Kidney tubule cell (primary cell): Measurements from ENCODE around the gene C1orf35.
A peak's percentile ranks its signal among the peaks of the same experiment; 100 is the strongest.

Experiments
- DNase-seq: peaks from one replicate; pipeline ENCODE4 v3.0.0-alpha.2; 2018; ENCODE audit warnings: low spot score

Gene C1orf35

DNA sequence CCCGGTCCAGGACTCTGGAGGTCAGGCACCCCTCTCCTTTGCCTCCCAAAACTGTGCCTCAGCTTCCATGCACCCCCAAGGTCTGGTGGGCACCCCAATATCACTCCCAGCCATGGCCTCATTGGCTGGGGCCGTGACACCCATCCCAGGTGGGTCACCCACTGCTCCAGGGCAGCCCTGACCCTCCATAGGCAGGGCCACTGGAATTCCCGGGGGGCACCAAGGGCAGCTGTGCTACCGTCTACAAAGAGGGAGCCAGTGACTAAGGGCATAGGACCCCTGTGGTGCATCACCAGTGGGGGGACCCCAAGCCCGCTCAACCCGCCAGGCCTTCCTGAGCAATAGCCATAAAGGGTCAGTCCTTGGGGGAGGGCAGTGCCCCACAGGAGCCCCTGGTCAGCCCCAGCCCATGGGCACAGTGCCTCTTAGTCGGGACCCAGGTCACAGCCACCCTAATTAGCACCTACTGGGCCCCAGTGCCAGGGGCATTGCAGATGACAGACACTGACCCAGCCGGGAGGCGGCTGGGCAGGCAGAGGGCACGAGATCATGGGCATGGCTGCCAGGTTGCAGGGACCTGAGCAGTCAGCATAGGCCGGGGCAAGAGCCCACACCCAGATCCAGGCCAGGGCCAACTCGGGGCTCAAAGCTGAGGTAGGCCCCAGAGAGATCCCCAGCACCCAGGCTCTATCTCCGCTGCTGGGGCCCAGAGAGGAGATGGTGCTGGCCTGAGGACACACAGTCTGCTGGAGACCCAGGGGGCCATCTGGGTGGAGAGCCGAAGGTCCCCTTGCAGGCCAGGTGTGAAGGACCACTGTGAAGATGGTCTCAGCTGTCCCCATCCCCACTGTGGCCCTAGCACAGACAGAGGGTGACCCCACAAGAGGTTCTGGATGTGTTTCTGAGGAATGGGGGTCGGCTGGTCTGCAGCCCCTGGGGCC lies 39.6 kb downstream of the C1orf35 start:
- no peak for DNase-seq

DNA sequence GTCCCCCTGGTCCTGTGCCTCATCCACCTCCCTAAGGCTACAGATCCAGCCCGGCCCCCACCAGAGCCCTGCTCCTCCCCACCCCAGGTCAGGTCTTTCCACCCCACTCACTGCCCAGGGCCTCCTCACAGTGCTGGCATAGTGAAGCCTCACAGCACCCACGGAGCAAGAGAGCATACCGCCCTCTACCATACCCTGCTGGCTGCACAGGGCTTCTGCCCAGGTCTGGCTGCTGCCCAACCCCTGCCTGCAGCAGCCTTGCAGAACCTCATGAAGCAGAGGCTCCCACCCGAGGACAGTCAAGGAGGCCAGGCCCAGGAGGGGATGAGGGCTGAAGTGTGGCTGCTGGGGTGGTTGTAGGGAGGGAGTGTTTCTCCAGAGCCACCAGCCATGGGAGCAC lies 40.3 kb downstream of the C1orf35 start:
- no peak for DNase-seq

DNA sequence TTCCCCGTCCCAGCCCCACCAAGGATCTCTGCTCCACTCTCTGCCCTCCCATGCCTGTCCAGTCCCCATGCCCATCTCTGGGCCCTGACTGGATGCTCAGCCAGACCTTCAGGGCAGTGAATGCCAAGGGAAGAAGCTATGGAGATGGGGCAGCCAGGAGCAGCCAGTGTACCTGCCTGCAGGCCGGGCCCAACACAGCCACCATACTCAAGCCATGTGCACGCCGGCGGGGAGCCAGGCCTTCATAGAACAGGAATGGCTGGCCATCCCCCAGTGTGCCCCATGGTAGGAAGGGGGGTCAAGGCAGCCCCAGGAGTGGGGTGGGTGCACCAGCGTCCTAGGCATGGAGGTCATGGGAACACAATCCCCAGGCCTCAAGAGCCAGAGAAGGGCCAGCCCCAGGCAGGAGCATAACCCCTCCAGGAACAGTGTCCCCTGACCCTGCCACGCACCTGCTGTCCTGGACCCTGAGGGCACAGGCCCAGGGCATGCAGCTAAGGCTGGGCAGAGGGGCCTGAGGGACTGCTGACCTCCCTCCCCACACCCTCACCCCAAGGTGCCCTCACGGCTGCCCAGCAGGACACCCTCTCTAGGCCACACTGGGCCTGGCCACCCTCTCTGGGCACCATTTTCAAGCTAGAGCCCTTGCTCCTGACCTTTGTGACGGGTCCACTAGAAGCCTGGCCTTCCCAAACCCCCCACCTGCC lies 40.9 kb downstream of the C1orf35 start:
- DNase-seq = no peak

DNA sequence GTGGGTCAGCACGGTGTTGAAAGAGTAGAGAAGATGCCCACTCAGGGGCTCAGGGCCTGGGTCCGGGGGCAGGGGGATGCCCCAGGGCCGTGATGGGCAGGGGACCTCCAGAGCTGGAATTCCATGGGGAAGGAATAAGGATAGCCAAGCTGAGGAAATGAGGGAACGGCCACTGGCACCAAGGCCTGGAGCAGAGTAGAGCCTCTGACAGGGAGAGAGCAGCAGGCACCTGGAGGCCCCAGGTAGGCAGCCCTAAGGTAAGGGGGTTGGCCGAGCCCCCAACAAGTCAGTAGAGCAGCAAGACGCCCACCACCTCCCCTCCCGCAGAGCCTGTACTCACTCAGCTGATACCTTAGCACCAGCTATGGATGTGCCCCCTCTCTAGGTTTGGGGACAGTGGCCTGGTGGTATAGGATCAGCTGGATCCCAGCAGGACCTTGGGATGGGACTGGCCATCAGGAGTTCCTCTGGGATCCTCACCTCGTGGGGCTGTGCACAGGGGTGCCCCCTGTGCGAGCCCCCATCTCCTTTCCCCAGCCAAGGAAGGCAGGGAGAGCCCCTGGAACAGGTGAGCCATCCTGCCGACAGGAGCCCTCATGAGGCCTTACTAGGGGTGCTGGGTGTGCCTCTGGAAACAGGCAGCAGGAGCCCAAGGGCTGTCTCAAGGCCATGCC lies 41.6 kb downstream of the C1orf35 start:
- DNase-seq = no peak

DNA sequence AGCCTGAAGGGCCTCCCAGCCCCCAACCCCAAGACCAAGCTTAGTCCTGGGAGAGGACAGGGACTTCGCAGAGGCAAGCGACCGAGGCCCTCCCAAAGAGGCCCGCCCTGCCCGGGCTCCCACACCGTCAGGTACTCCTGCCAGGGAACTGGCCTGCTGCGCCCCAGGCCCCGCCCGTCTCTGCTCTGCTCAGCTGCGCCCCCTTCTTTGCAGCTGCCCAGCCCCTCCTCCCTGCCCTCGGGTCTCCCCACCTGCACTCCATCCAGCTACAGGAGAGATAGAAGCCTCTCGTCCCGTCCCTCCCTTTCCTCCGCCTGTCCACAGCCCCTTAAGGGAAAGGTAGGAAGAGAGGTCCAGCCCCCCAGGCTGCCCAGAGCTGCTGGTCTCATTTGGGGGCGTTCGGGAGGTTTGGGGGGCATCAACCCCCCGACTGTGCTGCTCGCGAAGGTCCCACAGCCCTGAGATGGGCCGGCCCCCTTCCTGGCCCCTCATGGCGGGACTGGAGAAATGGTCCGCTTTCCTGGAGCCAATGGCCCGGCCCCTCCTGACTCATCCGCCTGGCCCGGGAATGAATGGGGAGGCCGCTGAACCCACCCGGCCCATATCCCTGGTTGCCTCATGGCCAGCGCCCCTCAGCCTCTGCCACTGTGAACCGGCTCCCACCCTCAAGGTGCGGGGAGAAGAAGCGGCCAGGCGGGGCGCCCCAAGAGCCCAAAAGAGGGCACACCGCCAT lies 42.5 kb downstream of the C1orf35 start:
- no peak for DNase-seq

DNA sequence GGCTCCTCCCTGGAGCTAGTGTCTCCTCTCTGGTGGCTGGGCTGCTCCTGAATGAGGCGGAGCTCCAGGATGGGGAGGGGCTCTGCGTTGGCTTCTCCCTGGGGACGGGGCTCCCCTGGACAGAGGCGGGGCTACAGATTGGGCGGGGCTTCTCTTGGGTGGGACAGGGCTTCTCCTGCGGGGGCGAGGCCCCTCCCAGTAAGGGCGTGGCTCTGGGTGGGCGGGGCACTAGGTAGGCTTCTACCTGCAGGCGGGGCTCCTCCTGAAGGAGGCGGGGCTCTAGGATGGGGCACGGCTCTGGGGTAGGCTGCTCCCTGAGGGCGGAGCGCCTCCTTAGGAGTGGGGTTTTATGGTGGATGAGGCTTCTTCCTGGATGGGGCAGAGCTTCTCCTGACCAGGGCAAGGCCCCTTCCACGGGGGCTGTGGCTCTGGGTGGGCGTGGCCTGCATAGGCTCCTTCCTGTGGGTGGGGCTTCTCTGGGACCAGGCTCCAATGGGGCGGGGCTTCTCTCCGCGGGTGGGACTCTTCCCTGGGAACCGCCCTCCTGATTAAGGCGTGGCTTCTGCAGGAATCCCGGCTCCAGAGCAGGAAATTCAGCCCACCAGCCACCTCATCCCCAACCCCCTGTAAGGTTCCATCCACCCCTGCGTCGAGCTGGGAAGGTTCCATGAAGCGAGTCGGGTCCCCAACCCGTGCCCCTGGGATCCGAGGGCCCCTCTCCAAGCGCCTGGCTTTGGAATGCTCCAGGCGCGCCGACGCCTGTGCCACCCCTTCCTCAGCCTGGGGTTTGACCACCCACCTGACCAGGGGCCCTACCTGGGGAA lies 43.3 kb downstream of the C1orf35 start:
- peak; percentile 80 for DNase-seq

DNA sequence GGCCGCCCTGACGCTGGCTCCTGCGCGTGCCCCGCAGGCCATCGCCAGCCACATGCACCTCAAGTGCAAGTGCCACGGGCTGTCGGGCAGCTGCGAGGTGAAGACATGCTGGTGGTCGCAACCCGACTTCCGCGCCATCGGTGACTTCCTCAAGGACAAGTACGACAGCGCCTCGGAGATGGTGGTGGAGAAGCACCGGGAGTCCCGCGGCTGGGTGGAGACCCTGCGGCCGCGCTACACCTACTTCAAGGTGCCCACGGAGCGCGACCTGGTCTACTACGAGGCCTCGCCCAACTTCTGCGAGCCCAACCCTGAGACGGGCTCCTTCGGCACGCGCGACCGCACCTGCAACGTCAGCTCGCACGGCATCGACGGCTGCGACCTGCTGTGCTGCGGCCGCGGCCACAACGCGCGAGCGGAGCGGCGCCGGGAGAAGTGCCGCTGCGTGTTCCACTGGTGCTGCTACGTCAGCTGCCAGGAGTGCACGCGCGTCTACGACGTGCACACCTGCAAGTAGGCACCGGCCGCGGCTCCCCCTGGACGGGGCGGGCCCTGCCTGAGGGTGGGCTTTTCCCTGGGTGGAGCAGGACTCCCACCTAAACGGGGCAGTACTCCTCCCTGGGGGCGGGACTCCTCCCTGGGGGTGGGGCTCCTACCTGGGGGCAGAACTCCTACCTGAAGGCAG lies 44.0 kb downstream of the C1orf35 start:
- no peak for DNase-seq

DNA sequence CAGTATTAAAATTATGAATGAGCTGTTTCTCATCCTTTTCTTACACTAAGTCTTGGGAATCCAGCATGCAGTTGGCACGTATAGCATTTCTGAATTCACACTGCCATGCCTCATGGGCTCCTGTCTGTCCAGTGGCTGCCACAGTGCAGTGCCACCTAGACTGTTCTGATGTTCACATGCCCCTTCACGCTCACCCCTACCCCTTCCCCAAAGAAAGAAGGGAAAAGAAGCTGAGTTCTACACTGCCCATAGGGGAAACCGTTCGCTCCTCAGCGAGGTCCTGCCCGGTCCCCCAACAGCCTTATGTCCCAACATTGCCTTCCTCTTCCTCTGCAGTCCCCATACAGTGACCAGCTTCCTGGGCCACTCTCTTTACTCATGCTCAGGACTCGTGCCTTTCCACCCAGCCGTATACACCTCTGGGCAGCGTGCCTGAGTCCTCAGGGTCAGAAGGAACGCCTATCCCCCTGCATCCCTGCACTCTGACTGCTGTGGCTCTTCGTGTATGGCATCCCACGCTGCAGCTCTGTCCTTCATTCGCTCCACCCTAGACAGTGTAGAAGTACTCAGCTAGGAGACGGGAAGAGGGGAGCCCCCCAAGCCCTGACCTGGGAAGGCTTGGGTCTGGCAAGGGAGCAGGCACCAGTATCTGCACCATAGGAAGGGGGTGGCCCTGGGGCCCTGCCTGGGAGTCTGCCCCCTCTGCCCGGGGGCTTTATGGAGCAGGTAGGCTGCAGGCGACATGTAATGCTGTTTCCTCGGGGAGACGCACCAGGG lies 44.8 kb downstream of the C1orf35 start:
- no peak for DNase-seq
